Measurements from ENCODE around the gene SIN3B. TPM values are rescaled to one million over a fixed set of nuclear protein-coding genes. Genes with fewer than 3 reads are reported as not detected.

Gene SIN3B
- total RNA-seq (62.0 TPM), polyA plus RNA-seq (ENCODE audit: insufficient read depth, low read depth, low replicate concordance) (12.2 TPM)
- long read RNA-seq, donor 1, partial matches to known transcripts: 0 of 6 reads
- long read RNA-seq, donor 1, other reads (novel, unspliced or antisense): 0 of 6 reads
- long read RNA-seq, donor 2, full-length matches to known transcripts: 12 of 12 reads
- long read RNA-seq, donor 2, partial matches to known transcripts: 0 of 12 reads
- long read RNA-seq, donor 2, other reads (novel, unspliced or antisense): 0 of 12 reads
- long read RNA-seq, donor 3, partial matches to known transcripts: 7 of 11 reads
- long read RNA-seq, donor 3, other reads (novel, unspliced or antisense): 0 of 11 reads
- long read RNA-seq, donor 4, full-length matches to known transcripts: 4 of 29 reads
- long read RNA-seq, donor 4, partial matches to known transcripts: 25 of 29 reads
- long read RNA-seq, donor 4, other reads (novel, unspliced or antisense): 0 of 29 reads
- long read RNA-seq, donor 5: 0 reads
- long read RNA-seq, donor 6, partial matches to known transcripts: 0 of 4 reads
- long read RNA-seq, donor 6, other reads (novel, unspliced or antisense): 0 of 4 reads
- long read RNA-seq, donor 7, full-length matches to known transcripts: 5 of 19 reads
- long read RNA-seq, donor 7, partial matches to known transcripts: 10 of 19 reads
- long read RNA-seq, donor 7, other reads (novel, unspliced or antisense): 4 of 19 reads
- long read RNA-seq, donor 8, full-length matches to known transcripts: 6 of 6 reads
- long read RNA-seq, donor 8, partial matches to known transcripts: 0 of 6 reads
- long read RNA-seq, donor 8, other reads (novel, unspliced or antisense): 0 of 6 reads
- long read RNA-seq, donor 9, partial matches to known transcripts: 0 of 1 reads
- long read RNA-seq, donor 9, other reads (novel, unspliced or antisense): 0 of 1 reads
- long read RNA-seq, donor 10, transcript SIN3B-212 (2 exons, 517 nt): major isoform, 5 of 10 reads
- long read RNA-seq, donor 10, partial matches to known transcripts: 0 of 10 reads
- long read RNA-seq, donor 10, other reads (novel, unspliced or antisense): 0 of 10 reads

DNA sequence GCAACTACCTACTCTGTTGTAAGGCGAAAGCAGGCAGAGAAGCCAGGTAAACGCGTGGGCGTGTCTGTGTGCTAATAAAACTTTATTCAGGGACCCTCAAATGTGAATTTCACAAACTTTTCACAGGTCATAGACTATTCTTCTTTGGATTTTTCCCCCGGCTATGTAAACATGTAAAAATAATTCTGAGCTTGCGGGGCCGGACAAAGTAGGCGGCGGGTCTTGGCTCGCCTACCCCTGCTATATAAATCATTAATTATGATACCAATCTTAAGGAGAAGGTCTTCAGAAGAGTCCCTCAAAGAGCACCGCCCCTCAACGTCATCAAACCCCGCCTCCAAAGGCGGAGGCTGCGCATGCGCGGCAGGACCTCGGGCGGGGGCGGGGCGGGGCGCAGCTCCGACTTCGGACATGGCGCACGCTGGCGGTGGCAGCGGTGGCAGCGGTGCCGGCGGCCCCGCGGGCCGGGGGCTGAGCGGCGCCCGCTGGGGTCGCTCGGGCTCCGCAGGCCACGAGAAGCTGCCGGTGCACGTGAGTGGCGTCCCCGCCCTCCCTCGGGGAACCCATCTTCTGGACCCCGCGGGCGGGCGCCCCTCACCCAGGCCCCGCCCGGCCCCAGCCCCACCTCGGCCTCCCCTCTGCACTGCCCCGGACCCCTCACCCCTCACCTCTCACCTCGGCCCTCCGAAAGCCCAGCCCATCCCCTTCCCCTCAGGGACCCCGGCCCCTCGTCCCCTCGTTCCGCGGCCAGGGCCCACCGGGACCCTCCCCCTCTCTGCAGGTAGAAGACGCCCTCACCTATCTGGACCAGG is at the start of gene SIN3B:
TSS of gene SIN3B (plus strand) at position 389 of the 812 bp plus-strand sequence. CDS start at position 412, 23 bp downstream.
- FAIRE-seq (no peak), DNase-seq (peak; percentile 91 to 97 (median 95))
- intact Hi-C loops (cut with DNase I): no loop called here
- peaks cover 4 to 15% (median 15%) of the 10 kb centered on the region in 3 donors for H3K4me1 ChIP-seq (ENCODE audit: control insufficient read depth in 2 of 3, insufficient read depth in 2 of 3, low read depth in 1 of 3, low read length in 3 of 3)
- H3K9me3 ChIP-seq (ENCODE audit: control insufficient read depth in 2 of 3, insufficient read depth in 1 of 3, low read length in 3 of 3): no peaks in the 10 kb centered on the region
- H3K4me3 ChIP-seq (ENCODE audit: low read length in 3 of 3): peak within 1 kb of the TSS; percentile 61 to 74 (median 67)
- no peak for TF ChIP-seq CTCF (IDR thresholded peaks at IDR 0.05; ENCODE audit: borderline replicate concordance, extremely low read depth, insufficient read depth)
- no peaks in the 10 kb centered on the region for H3K27me3 ChIP-seq (ENCODE audit: control insufficient read depth, insufficient read depth, low read length)
- H3K9ac ChIP-seq (ENCODE audit: low read length in 3 of 3): peak within 1 kb of the TSS; percentile 16 to 81 (median 69)
- H3K27ac ChIP-seq (ENCODE audit: low read depth in 2 of 2, low read length in 2 of 2): peak within 1 kb of the TSS; percentile 55 to 57
- H3K36me3 ChIP-seq (ENCODE audit: control insufficient read depth in 2 of 3, insufficient read depth in 3 of 3, low read length in 3 of 3): peaks cover 5 to 11% (median 10%) of the 10 kb centered on the region in 3 donors

DNA sequence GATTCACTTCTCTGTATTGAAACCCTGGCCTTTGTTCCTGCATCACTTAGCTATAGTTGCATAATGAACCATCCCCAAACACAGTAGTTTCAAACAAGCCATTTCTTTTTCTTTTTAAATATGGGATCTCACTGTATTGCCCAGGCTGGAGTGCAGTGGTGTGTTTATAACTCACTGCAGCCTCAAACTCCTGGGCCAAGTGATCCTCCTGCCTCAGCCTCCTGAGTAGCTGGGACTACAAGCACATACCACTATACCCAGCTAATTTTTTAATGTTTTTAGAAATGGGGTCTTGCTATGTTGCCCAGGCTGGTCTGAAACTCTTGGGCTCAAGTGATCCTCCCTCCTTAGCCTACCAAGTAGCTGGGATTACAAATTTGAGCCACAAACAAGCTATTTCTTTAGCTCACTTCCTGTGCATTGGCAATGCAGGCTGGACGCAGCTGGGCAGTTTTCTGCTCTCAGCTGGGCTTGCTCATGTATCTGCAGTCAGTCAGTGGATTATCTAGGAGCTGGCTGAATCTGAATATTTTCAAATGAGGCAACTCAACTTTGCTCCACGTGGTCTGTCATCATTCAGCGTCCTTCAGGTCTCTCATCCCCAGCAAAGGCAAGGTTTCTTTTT is 49.5 kb upstream of the SIN3B start:
- no peaks in the 10 kb centered on the region for H3K27me3 ChIP-seq (ENCODE audit: control insufficient read depth, insufficient read depth, low read length)
- H3K27ac ChIP-seq (ENCODE audit: low read depth in 2 of 2, low read length in 2 of 2): no peak overlapping the region
- no peak for TF ChIP-seq CTCF (IDR thresholded peaks at IDR 0.05; ENCODE audit: borderline replicate concordance, extremely low read depth, insufficient read depth)
- no peak overlapping the region for H3K4me3 ChIP-seq (ENCODE audit: low read length in 3 of 3)
- FAIRE-seq (no peak), DNase-seq (peak in 1 of 5 donors; percentile 11)
- no peaks in the 10 kb centered on the region for H3K4me1 ChIP-seq (ENCODE audit: control insufficient read depth in 2 of 3, insufficient read depth in 2 of 3, low read depth in 1 of 3, low read length in 3 of 3)
- no peaks in the 10 kb centered on the region for H3K9me3 ChIP-seq (ENCODE audit: control insufficient read depth in 2 of 3, insufficient read depth in 1 of 3, low read length in 3 of 3)
- intact Hi-C loops (cut with DNase I): no loop called here
- H3K36me3 ChIP-seq (ENCODE audit: control insufficient read depth in 2 of 3, insufficient read depth in 3 of 3, low read length in 3 of 3): no peaks in the 10 kb centered on the region
- H3K9ac ChIP-seq (ENCODE audit: low read length in 3 of 3): no peak overlapping the region

DNA sequence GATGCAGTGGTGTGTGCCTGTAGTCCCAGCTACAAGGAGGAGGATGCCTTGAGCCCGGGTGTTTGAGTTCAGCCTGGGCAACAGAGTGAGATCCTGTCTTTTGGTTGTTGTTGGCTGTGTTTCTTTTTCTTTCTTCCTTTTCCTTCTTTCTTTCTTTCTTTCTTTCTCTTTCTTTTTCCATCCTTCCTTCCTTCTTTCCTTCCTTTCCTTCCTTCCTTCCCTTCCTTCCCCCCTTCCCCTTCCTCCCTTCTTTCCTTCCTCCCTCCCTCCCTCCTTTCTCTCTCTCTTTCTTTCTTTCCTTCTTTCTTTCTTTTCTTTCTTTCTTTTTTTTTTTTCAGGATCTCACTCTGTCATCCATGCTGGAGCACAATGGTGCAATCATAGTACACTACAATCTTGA is 46.5 kb upstream of the SIN3B start:
- no peak for FAIRE-seq

More for the DNA sequence above, 46.5 kb upstream of the SIN3B start:
- intact Hi-C loops (cut with DNase I): no loop called here
- H3K9me3 ChIP-seq (ENCODE audit: control insufficient read depth in 2 of 3, insufficient read depth in 1 of 3, low read length in 3 of 3): no peaks in the 10 kb centered on the region
- H3K4me1 ChIP-seq (ENCODE audit: control insufficient read depth in 2 of 3, insufficient read depth in 2 of 3, low read depth in 1 of 3, low read length in 3 of 3): no peaks in the 10 kb centered on the region
- H3K4me3 ChIP-seq (ENCODE audit: low read length in 3 of 3): no peak overlapping the region
- DNase-seq: peak in 1 of 5 donors; percentile 2
- H3K9ac ChIP-seq (ENCODE audit: low read length in 3 of 3): no peak overlapping the region
- no peaks in the 10 kb centered on the region for H3K36me3 ChIP-seq (ENCODE audit: control insufficient read depth in 2 of 3, insufficient read depth in 3 of 3, low read length in 3 of 3)
- no peak overlapping the region for H3K27ac ChIP-seq (ENCODE audit: low read depth in 2 of 2, low read length in 2 of 2)
- no peak for TF ChIP-seq CTCF (IDR thresholded peaks at IDR 0.05; ENCODE audit: borderline replicate concordance, extremely low read depth, insufficient read depth)
- H3K27me3 ChIP-seq (ENCODE audit: control insufficient read depth, insufficient read depth, low read length): no peaks in the 10 kb centered on the region
